ENCODE measurements around the gene PSME3IP1. TPM values are rescaled to one million over a fixed set of nuclear protein-coding genes. Genes with fewer than 3 reads are reported as not detected.

Gene PSME3IP1
- polyA plus RNA-seq, 1 of the 3 experiments (the other 2 are of a cell fraction), result 80.9 TPM

- CTCF ChIA-PET, result interaction anchor here (0.6 to 3.0 kb wide), 5 partner anchors 10 to 78 kb away, joined by 3 to 13 read pairs (median 3); partner anchors contain the start of gene CPNE2
- H3K27me3 ChIP-seq (ENCODE audit: insufficient read depth), result no peaks in the 10 kb centered on the region
- no peak overlapping the region for H3K4me3 ChIP-seq (ENCODE audit: low read depth in 2 of 2, low read length in 1 of 2)
- H3K4me2 ChIP-seq, result no peak overlapping the region
- H4K20me1 ChIP-seq (ENCODE audit: insufficient read depth), result no peaks in the 10 kb centered on the region
- POLR2A ChIA-PET, result no interaction called here
- H2AFZ ChIP-seq (ENCODE audit: low read depth), result no peak overlapping the region
- no peaks in the 10 kb centered on the region for H3K9me3 ChIP-seq
- H3K9me2 ChIP-seq, result no peaks in the 10 kb centered on the region
- TF ChIP-seq MAX (IDR thresholded peaks at IDR 0.05; ENCODE audit: low read depth) (no peak), YY1 (IDR thresholded peaks at IDR 0.05; ENCODE audit: low read depth) (no peak), IRF3 (IDR thresholded peaks at IDR 0.05; ENCODE audit: low read depth, low read length) (no peak), FOSL2 (IDR thresholded peaks at IDR 0.05; ENCODE audit: borderline replicate concordance, low read depth) (no peak), JUND (IDR thresholded peaks at IDR 0.05) (no peak), FOXJ3 (CRISPR knock-in tag; IDR thresholded peaks at IDR 0.05) (no peak), NRF1 (IDR thresholded peaks at IDR 0.05; ENCODE audit: low read depth, low read length) (no peak), REST (IDR thresholded peaks at IDR 0.05; ENCODE audit: low read depth, low read length) (no peak), RFX5 (IDR thresholded peaks at IDR 0.05; ENCODE audit: low read length) (no peak), GABPA (IDR thresholded peaks at IDR 0.05; ENCODE audit: low read depth) (no peak), GATA2 (CRISPR knock-in tag; IDR thresholded peaks at IDR 0.05) (no peak), TCF12 (IDR thresholded peaks at IDR 0.05) (no peak), EP300 (IDR thresholded peaks at IDR 0.05; ENCODE audit: borderline replicate concordance in 1 of 2, low read depth in 1 of 2, low read length in 1 of 2) (no peak), MEF2A (IDR thresholded peaks at IDR 0.05; ENCODE audit: borderline replicate concordance, low read depth) (no peak), PBX3 (IDR thresholded peaks at IDR 0.05) (no peak), RXRA (IDR thresholded peaks at IDR 0.05; ENCODE audit: borderline replicate concordance, low read depth) (no peak), RCOR1 (IDR thresholded peaks at IDR 0.05; ENCODE audit: low read length) (no peak)
- H3K36me3 ChIP-seq (replicated peaks in 1 of 2; ENCODE audit: control insufficient read depth in 1 of 2, insufficient read depth in 2 of 2, low read length in 1 of 2), result peaks cover 59 to 70% of the 10 kb centered on the region in 2 experiments
- H3K27ac ChIP-seq (ENCODE audit: low read depth in 2 of 2, low read length in 1 of 2), result no peak overlapping the region
- peaks cover 18% of the 10 kb centered on the region for H3F3A ChIP-seq (replicated peaks; ENCODE audit: insufficient read depth)
- H3K79me2 ChIP-seq (ENCODE audit: insufficient read depth), result 0 out of 2 replicates have a peak, but pooled peaks cover 5% of the 10 kb centered on the region
- H3K4me1 ChIP-seq (ENCODE audit: control insufficient read depth in 1 of 2, insufficient read depth in 2 of 2, low read depth in 1 of 2, low read length in 1 of 2), result peaks cover 0 to 3% of the 10 kb centered on the region in 2 experiments; a peak in 1 of 4 replicates
- no peak for DNase-seq
- H3K9ac ChIP-seq, result no peak overlapping the region
Observed at GRCh38 chr16:57169327-57169726, 16.5 kb downstream of the PSME3IP1 start.
